ENCODE results near the gene RPS6KC1.
"Not testable (repeated sequence)": the region's sequence is repeated elsewhere in the genome, so short reads cannot be mapped to it uniquely, and the experiment has no call there.

The RPS6KC1 gene

GRCh38 chr1:213163278-213163711 is 112.3 kb downstream of the RPS6KC1 start:
- no peak for DNase-seq

GRCh38 chr1:213164561-213164960 is 113.5 kb downstream of the RPS6KC1 start:
- no peak for DNase-seq

GRCh38 chr1:213166852-213167251 is 115.8 kb downstream of the RPS6KC1 start:
- no peak for DNase-seq

GRCh38 chr1:213171711-213172110 is 120.7 kb downstream of the RPS6KC1 start:
- no peak for DNase-seq

GRCh38 chr1:213176341-213176740 is 125.3 kb downstream of the RPS6KC1 start:
- DNase-seq = no peak

- no peak for DNase-seq
Measured at GRCh38 chr1:213179784-213180183, 128.7 kb downstream of the RPS6KC1 start.

GRCh38 chr1:213180833-213181232 is 129.8 kb downstream of the RPS6KC1 start:
- no peak for DNase-seq

GRCh38 chr1:213183036-213183672 is 132.1 kb downstream of the RPS6KC1 start:
- DNase-seq = no peak

GRCh38 chr1:213186168-213186567 is 135.1 kb downstream of the RPS6KC1 start:
- DNase-seq = no peak

- no peak for DNase-seq
Measured at GRCh38 chr1:213192026-213192425, 141.0 kb downstream of the RPS6KC1 start.

GRCh38 chr1:213194383-213194782 is 143.3 kb downstream of the RPS6KC1 start:
- DNase-seq = no peak

- no peak for DNase-seq
Measured at GRCh38 chr1:213194855-213195254, 143.8 kb downstream of the RPS6KC1 start.

GRCh38 chr1:213196328-213197054 is 145.4 kb downstream of the RPS6KC1 start:
- DNase-seq = not testable (repeated sequence)

GRCh38 chr1:213200630-213201029 is 149.6 kb downstream of the RPS6KC1 start:
- no peak for DNase-seq

- DNase-seq = no peak
Measured at GRCh38 chr1:213201380-213202155, 150.5 kb downstream of the RPS6KC1 start.

- no peak for DNase-seq
Measured at GRCh38 chr1:213211201-213211600, 160.2 kb downstream of the RPS6KC1 start.

GRCh38 chr1:213219076-213219475 is 168.0 kb downstream of the RPS6KC1 start:
- DNase-seq = not testable (repeated sequence)

- DNase-seq = no peak
Measured at GRCh38 chr1:213221209-213221608, 170.2 kb downstream of the RPS6KC1 start.

GRCh38 chr1:213227458-213227857 is 176.4 kb downstream of the RPS6KC1 start:
- no peak for DNase-seq

GRCh38 chr1:213231795-213232231 is 180.8 kb downstream of the RPS6KC1 start:
- DNase-seq = no peak

GRCh38 chr1:213242883-213243282 is 191.8 kb downstream of the RPS6KC1 start:
- no peak for DNase-seq

- no peak for DNase-seq
Measured at GRCh38 chr1:213244664-213245091, 193.6 kb downstream of the RPS6KC1 start.

GRCh38 chr1:213245260-213245910 is 194.3 kb downstream of the RPS6KC1 start:
- no peak for DNase-seq

Data from NK-92 treated with Interleukin-12 subunit alpha and Interleukin-12 subunit beta, amount 100 ng/mL, for 24 hours (cell line).